ENCODE data around the gene DMBX1. TPM values are rescaled to one million over a fixed set of nuclear protein-coding genes. Genes with fewer than 3 reads are reported as not detected.

Gene DMBX1
- total and polyA plus RNA-seq, 2 of the 13 experiments (the other 11 are each of a cell fraction or from before 2014, with no cell fraction given), result not detected

DNA sequence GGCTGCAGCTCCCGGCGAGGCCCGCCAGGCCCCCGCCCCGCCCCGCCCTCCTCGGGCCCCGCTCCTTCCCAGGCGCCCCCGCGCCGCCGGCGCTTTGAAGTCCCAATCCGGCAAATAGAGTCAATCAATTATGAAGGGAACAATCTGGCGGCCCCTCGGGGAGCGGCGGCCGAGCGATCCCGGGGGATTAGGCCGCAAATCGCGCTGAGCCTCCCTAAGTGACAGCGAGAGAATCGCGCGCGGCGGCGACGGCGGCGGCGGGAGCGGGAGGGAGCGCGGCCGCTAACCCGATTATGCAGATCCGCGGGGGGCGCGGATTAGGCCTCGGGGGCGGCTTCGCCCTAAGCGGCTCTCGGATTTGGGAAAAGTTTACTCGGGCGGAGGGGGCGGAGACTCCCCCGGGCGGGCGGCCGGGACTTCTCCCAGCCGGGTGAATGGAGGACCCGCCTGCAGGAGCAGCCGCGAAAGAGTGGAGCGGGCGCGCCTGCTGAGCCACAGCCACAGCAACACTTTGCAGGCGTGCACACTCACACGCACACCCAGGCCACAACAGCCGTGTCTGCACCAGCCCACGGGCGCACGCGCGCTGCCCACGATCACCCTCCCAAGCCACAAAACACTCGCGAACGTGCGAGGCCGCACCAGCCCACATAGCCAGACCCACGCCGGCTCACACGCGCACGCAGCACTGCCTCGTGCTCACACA, 23.0 kb upstream of the DMBX1 start (continued):
- TF ChIP-seq, protein P1, sequence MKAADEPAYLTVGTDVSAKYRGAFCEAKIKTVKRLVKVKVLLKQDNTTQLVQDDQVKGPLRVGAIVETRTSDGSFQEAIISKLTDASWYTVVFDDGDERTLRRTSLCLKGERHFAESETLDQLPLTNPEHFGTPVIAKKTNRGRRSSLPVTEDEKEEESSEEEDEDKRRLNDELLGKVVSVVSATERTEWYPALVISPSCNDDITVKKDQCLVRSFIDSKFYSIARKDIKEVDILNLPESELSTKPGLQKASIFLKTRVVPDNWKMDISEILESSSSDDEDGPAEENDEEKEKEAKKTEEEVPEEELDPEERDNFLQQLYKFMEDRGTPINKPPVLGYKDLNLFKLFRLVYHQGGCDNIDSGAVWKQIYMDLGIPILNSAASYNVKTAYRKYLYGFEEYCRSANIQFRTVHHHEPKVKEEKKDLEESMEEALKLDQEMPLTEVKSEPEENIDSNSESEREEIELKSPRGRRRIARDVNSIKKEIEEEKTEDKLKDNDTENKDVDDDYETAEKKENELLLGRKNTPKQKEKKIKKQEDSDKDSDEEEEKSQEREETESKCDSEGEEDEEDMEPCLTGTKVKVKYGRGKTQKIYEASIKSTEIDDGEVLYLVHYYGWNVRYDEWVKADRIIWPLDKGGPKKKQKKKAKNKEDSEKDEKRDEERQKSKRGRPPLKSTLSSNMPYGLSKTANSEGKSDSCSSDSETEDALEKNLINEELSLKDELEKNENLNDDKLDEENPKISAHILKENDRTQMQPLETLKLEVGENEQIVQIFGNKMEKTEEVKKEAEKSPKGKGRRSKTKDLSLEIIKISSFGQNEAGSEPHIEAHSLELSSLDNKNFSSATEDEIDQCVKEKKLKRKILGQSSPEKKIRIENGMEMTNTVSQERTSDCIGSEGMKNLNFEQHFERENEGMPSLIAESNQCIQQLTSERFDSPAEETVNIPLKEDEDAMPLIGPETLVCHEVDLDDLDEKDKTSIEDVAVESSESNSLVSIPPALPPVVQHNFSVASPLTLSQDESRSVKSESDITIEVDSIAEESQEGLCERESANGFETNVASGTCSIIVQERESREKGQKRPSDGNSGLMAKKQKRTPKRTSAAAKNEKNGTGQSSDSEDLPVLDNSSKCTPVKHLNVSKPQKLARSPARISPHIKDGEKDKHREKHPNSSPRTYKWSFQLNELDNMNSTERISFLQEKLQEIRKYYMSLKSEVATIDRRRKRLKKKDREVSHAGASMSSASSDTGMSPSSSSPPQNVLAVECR (CRISPR knock-in tag; IDR thresholded peaks at IDR 0.05; ENCODE audit: borderline replicate concordance), result peak; percentile 23; the same call in 1 of the 2 replicates
- TF ChIP-seq ZNF510 (CRISPR knock-in tag; IDR thresholded peaks at IDR 0.05; ENCODE audit: low read depth), result no peak
- no peak for TF ChIP-seq SATB2 (CRISPR knock-in tag; IDR thresholded peaks at IDR 0.05)
- TF ChIP-seq IRF1 (CRISPR knock-in tag; IDR thresholded peaks at IDR 0.05; ENCODE audit: low read depth), result no peak
- TF ChIP-seq MZF1 (CRISPR knock-in tag; IDR thresholded peaks at IDR 0.05; ENCODE audit: borderline replicate concordance), result no peak
- TF ChIP-seq, protein P2, sequence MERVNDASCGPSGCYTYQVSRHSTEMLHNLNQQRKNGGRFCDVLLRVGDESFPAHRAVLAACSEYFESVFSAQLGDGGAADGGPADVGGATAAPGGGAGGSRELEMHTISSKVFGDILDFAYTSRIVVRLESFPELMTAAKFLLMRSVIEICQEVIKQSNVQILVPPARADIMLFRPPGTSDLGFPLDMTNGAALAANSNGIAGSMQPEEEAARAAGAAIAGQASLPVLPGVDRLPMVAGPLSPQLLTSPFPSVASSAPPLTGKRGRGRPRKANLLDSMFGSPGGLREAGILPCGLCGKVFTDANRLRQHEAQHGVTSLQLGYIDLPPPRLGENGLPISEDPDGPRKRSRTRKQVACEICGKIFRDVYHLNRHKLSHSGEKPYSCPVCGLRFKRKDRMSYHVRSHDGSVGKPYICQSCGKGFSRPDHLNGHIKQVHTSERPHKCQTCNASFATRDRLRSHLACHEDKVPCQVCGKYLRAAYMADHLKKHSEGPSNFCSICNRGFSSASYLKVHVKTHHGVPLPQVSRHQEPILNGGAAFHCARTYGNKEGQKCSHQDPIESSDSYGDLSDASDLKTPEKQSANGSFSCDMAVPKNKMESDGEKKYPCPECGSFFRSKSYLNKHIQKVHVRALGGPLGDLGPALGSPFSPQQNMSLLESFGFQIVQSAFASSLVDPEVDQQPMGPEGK (CRISPR knock-in tag; IDR thresholded peaks at IDR 0.05), result peak; percentile 31; the same call in 1 of the 2 replicates
- no peak for TF ChIP-seq ZNF724P (CRISPR knock-in tag; IDR thresholded peaks at IDR 0.05; ENCODE audit: borderline replicate concordance)
- peak; percentile 48; the same call in 1 of the 2 replicates for TF ChIP-seq RFXAP (CRISPR knock-in tag; IDR thresholded peaks at IDR 0.05; ENCODE audit: borderline replicate concordance)
- TF ChIP-seq ZNF556 (CRISPR knock-in tag; IDR thresholded peaks at IDR 0.05; ENCODE audit: borderline replicate concordance), result no peak
- no peak for TF ChIP-seq POLR2AphosphoS5 (IDR thresholded peaks at IDR 0.05; ENCODE audit: low read depth, low read length)
- no peak for TF ChIP-seq NFIC (IDR thresholded peaks at IDR 0.05; ENCODE audit: low read length)
- no peak for TF ChIP-seq ZFP36 (IDR thresholded peaks at IDR 0.05; ENCODE audit: borderline replicate concordance, low read depth, low read length, partially characterized antibody)
- 0 out of 2 replicates have a peak, but pooled peaks have one; percentile 12 for TF ChIP-seq ZNF574 (CRISPR knock-in tag; IDR thresholded peaks at IDR 0.05)
- TF ChIP-seq ZNF234 (CRISPR knock-in tag; conservative IDR thresholded peaks at IDR 0.05), result no peak
- TF ChIP-seq ZNF788 (CRISPR knock-in tag; IDR thresholded peaks at IDR 0.05; ENCODE audit: borderline replicate concordance), result no peak
- no peak for TF ChIP-seq ZNF280B (CRISPR knock-in tag; IDR thresholded peaks at IDR 0.05; ENCODE audit: borderline replicate concordance)
- TF ChIP-seq ZBTB7B (CRISPR knock-in tag; IDR thresholded peaks at IDR 0.05), result peak; percentile 39; the same call in 1 of the 2 replicates
